HepG2 (cell line): ENCODE results near the gene FFAR2.

ENCODE experiments used
- FOXJ3 ChIP-seq: sonication (generic); formaldehyde crosslinking; IDR thresholded peaks from 2 replicates; pipeline ENCODE4 v1.4.0; 2020; ENCODE audit warnings: missing genetic modification reagents, mild to moderate bottlenecking, borderline replicate concordance
- GFI1 ChIP-seq: sonication (generic); formaldehyde crosslinking; IDR thresholded peaks from 2 replicates; pipeline ENCODE4 v1.5.0; 2020; ENCODE audit warnings: missing genetic modification reagents, mild to moderate bottlenecking, borderline replicate concordance
- JUN ChIP-seq: sonication (generic); formaldehyde crosslinking; IDR thresholded peaks from 2 replicates; pipeline ENCODE4 v1.4.0; 2020; ENCODE audit warnings: mild to moderate bottlenecking, missing genetic modification reagents
- SALL1 ChIP-seq: sonication (generic); formaldehyde crosslinking; IDR thresholded peaks from 2 replicates; pipeline ENCODE4 v1.8.0; 2022; ENCODE audit warnings: mild to moderate bottlenecking, missing genetic modification reagents
- TBL1XR1 ChIP-seq: fragments of 150-350 bp; IDR thresholded peaks from 2 replicates; pipeline ENCODE4 v1.6.1; 2014; ENCODE audit warnings: borderline replicate concordance, low read length; ENCODE audit not compliant: partially characterized antibody
- ZKSCAN8 ChIP-seq: IDR thresholded peaks from 2 replicates; pipeline ENCODE4 v1.6.1; 2016; ENCODE audit warnings: borderline replicate concordance, missing genetic modification reagents, missing compliant biosample characterization
- ZNF430 ChIP-seq: sonication (generic); formaldehyde crosslinking; IDR thresholded peaks from 2 replicates; pipeline ENCODE4 v1.9.0; 2021; ENCODE audit warnings: mild to moderate bottlenecking, missing genetic modification reagents
- TF ChIP-seq, protein P1 (sequence below): sonication (generic); formaldehyde crosslinking; IDR thresholded peaks from 2 replicates; pipeline ENCODE4 v1.5.0; 2020; ENCODE audit warnings: mild to moderate bottlenecking, missing genetic modification reagents, moderate library complexity

DNA sequence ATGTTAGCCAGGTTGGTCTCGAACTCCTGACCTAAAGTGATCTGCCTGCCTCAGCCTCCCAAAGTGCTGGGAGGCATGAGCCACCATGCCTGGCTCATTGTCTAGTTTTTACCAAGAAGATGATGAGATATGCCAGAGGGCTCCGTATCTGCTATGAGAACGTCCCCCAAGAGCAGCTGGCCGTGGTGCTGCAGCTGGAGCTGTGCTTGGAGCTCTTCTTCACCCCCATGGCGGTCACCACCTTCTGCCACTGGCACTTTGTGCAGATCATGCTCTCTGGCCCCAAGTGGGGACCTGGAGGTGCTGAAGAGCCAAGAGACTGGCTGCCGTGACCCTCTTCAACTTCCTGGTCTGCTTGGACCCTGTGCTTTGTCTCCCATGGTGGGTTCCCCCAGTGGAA, 40.4 kb upstream of the FFAR2 start:
- TF ChIP-seq TBL1XR1 (no peak), ZKSCAN8 (CRISPR knock-in tag) (no peak), SALL1 (CRISPR knock-in tag) (no peak), JUN (CRISPR knock-in tag) (no peak), GFI1 (CRISPR knock-in tag) (no peak), FOXJ3 (CRISPR knock-in tag) (no peak), ZNF430 (CRISPR knock-in tag) (no peak)
- TF ChIP-seq, protein P1, sequence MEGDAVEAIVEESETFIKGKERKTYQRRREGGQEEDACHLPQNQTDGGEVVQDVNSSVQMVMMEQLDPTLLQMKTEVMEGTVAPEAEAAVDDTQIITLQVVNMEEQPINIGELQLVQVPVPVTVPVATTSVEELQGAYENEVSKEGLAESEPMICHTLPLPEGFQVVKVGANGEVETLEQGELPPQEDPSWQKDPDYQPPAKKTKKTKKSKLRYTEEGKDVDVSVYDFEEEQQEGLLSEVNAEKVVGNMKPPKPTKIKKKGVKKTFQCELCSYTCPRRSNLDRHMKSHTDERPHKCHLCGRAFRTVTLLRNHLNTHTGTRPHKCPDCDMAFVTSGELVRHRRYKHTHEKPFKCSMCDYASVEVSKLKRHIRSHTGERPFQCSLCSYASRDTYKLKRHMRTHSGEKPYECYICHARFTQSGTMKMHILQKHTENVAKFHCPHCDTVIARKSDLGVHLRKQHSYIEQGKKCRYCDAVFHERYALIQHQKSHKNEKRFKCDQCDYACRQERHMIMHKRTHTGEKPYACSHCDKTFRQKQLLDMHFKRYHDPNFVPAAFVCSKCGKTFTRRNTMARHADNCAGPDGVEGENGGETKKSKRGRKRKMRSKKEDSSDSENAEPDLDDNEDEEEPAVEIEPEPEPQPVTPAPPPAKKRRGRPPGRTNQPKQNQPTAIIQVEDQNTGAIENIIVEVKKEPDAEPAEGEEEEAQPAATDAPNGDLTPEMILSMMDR (CRISPR knock-in tag): no peak
